ENCODE results near the gene INTS13. TPM values are rescaled to one million over a fixed set of nuclear protein-coding genes. Genes with fewer than 3 reads are reported as not detected.

Gene INTS13
- total and polyA plus RNA-seq, 2 experiments from 2014 or later: 18.9 to 21.0 TPM

DNA sequence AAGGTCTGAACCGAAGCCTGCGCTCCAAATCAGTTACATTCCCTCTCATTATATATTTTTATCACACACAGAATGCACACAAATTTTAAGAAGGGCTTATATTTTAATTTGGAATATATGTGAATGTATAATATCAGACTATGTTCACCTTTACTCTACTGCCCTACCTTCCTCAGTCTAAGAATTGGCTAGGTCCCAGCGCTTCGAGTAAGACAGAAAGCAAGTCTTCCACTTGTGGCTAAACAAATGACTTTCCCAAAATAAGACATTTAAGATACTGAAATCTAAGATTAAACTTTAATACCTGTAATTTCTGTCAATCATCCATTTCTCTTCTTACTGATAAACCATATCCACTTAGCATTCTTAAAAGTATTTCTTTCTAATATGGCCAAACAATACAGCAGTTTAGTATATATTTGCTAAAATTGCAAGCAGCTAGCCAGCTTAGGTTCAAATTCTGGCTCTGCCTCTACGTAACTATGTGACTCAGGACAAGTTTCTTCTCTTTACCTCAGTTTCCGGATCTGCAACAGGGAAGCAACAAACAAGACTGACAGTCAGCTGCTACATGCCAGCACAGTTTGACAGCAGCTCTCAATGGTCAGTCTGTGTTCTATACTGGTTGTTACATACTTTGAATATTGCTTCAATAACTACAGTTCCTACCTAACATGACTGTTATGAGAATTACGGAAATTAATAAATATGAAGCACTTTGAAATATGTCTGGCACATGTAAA is 2.0 kb downstream of the INTS13 start:
- H3K9me3 ChIP-seq (ENCODE audit: low read depth): no peaks in the 10 kb centered on the region
- H3K4me3 ChIP-seq: no peak overlapping the region
- TF ChIP-seq, protein P1, sequence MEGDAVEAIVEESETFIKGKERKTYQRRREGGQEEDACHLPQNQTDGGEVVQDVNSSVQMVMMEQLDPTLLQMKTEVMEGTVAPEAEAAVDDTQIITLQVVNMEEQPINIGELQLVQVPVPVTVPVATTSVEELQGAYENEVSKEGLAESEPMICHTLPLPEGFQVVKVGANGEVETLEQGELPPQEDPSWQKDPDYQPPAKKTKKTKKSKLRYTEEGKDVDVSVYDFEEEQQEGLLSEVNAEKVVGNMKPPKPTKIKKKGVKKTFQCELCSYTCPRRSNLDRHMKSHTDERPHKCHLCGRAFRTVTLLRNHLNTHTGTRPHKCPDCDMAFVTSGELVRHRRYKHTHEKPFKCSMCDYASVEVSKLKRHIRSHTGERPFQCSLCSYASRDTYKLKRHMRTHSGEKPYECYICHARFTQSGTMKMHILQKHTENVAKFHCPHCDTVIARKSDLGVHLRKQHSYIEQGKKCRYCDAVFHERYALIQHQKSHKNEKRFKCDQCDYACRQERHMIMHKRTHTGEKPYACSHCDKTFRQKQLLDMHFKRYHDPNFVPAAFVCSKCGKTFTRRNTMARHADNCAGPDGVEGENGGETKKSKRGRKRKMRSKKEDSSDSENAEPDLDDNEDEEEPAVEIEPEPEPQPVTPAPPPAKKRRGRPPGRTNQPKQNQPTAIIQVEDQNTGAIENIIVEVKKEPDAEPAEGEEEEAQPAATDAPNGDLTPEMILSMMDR (IDR thresholded peaks at IDR 0.05; ENCODE audit: low read depth, low read length): no peak
- no peaks in the 10 kb centered on the region for H3K27me3 ChIP-seq
- H3K27ac ChIP-seq: no peak overlapping the region
- no peak for DNase-seq (ENCODE audit: low read depth in 1 of 2, low spot score in 1 of 2)
- H3K36me3 ChIP-seq: no peaks in the 10 kb centered on the region
- H3K4me1 ChIP-seq (ENCODE audit: low read depth): peaks cover 21% of the 10 kb centered on the region

DNA sequence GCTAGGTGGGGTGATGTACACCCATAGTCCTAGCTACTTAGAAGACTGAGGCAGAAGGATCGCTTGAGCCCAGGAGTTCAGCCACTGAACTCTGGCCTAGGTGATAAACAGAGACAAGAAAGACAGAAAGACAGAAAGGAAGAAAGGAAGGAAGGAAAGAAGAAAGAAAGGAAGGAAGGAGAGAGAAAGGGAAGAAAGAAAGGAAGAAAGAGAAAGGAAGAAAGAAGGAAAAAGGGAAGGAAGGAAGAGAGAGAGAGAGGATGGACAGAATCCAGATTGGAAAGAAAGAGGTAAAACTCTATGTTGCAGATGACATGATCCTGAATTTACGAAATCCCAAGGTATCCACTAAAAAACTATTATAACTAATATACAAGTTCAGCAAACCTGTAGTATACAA is 8.2 kb downstream of the INTS13 start:
- Histone ChIP-seq H3K9me3 (ENCODE audit: low read depth) (no peaks in the 10 kb centered on the region), H3K4me3 (no peak overlapping the region), H3K27me3 (no peaks in the 10 kb centered on the region), H3K4me1 (ENCODE audit: low read depth) (no peaks in the 10 kb centered on the region), H3K27ac (no peak overlapping the region), H3K36me3 (peaks cover 28% of the 10 kb centered on the region)
- DNase-seq (ENCODE audit: low read depth in 1 of 2, low spot score in 1 of 2): no peak
- TF ChIP-seq, protein P1 (IDR thresholded peaks at IDR 0.05; ENCODE audit: low read depth, low read length): no peak

DNA sequence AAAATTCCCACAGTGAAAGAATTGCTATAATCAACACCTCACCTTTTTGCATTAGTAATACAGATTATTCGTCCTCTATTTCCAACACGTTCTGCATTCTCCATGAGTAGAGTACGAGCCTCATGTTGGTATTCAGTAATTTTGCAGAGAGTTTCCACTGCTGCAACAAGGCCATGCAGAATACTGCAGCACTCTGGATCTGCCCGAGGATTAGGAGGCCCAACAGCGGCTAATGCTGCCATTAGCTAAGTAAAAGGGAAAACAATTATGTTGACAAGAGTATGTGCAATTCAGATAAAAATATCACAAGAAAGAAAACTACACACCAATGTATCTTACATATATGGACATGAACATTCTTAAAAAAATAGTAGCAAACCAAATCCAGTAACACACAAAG is 9.1 kb downstream of the INTS13 start:
- H3K27me3 ChIP-seq: no peaks in the 10 kb centered on the region
- no peak overlapping the region for H3K4me3 ChIP-seq
- no peaks in the 10 kb centered on the region for H3K4me1 ChIP-seq (ENCODE audit: low read depth)
- no peak overlapping the region for H3K27ac ChIP-seq
- peaks cover 33% of the 10 kb centered on the region for H3K36me3 ChIP-seq
- no peak for DNase-seq (ENCODE audit: low read depth in 1 of 2, low spot score in 1 of 2)
- no peaks in the 10 kb centered on the region for H3K9me3 ChIP-seq (ENCODE audit: low read depth)
- TF ChIP-seq, protein P1 (IDR thresholded peaks at IDR 0.05; ENCODE audit: low read depth, low read length): no peak

DNA sequence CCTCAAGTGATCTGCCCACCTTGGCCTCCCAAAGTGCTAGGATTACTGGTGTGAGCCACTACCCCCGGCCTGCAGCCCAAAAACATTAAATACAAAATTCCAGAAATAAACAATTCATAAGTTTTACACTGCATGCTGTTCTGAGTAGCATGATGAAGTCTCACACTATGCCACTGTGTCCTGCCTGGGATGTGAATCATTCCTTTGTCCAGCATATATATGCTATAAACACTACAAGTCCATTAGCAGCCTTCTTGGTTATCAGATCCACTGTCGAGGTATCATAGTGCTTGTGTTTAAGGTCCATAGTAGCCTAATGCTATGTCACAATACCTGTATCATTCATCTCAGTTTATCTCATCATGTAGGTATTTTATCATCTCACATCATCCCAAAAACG is 15.9 kb downstream of the INTS13 start:
- TF ChIP-seq, protein P1 (IDR thresholded peaks at IDR 0.05; ENCODE audit: low read depth, low read length): no peak
- Histone ChIP-seq H3K36me3 (peaks cover 43% of the 10 kb centered on the region), H3K4me1 (ENCODE audit: low read depth) (no peaks in the 10 kb centered on the region), H3K27ac (no peak overlapping the region), H3K27me3 (no peaks in the 10 kb centered on the region), H3K4me3 (no peak overlapping the region), H3K9me3 (ENCODE audit: low read depth) (no peaks in the 10 kb centered on the region)
- DNase-seq (ENCODE audit: low read depth in 1 of 2, low spot score in 1 of 2): no peak

DNA sequence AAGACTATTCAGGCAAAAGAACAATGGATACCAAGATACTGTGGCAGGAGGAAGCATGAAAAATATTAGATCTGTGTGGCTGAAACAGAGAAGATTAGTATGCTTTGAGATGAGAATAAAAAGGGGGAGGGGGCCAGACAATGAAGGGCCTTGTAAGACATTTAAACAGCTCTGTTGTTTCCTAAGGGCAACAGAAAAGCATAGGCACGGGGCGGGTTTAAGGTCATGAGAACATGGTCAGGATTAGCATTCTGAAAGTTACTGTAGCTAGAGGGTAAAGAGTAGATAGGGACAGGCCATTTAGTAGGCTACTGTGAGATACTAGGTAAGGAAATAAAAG is 18.6 kb downstream of the INTS13 start:
- DNase-seq (ENCODE audit: low read depth in 1 of 2, low spot score in 1 of 2): no peak
- Histone ChIP-seq H3K4me3 (no peak overlapping the region), H3K4me1 (ENCODE audit: low read depth) (no peaks in the 10 kb centered on the region), H3K27ac (no peak overlapping the region), H3K27me3 (no peaks in the 10 kb centered on the region), H3K36me3 (peaks cover 36% of the 10 kb centered on the region), H3K9me3 (ENCODE audit: low read depth) (no peaks in the 10 kb centered on the region)
- TF ChIP-seq, protein P1 (IDR thresholded peaks at IDR 0.05; ENCODE audit: low read depth, low read length): no peak

Data from cardiac muscle cell (in vitro differentiated cells and primary cell).